HL-60/S4 treated with retinoic acid at 250 ng/mL for 4 days and 3 days (cell line): ENCODE data around the gene AP4S1.
"Not testable (repeated sequence)": the region's sequence is repeated elsewhere in the genome, so short reads cannot be mapped to it uniquely, and the experiment has no call there.

Experiments used
- in situ Hi-C: fragments of 300-500 bp; cut with MboI; formaldehyde crosslinking; loops from 2 replicates; pipeline ENCODE4 v1.7.0; 2022; ENCODE audit warnings: low sequenced_read_pairs

The AP4S1 gene

DNA sequence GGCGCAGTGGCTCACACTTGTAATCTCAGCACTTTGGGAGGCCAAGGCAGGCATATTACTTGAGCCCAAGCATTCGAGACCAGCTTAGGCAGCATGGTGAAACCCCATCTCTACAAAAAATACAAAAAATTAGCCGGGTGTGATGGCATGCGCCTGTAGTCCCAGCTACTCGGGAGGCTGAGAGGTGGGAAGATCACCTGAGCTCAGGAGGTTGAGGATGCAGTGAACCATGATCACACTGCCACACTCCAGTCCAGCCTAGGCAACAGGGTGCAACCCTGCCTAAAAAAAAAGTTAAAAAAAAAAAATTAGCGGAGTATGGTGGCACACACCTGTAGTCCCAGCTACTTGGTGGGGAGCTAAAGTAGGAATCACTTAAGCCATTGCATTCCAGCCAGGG, 21.4 kb upstream of the AP4S1 start:
- in situ Hi-C loops, result not testable (repeated sequence)

DNA sequence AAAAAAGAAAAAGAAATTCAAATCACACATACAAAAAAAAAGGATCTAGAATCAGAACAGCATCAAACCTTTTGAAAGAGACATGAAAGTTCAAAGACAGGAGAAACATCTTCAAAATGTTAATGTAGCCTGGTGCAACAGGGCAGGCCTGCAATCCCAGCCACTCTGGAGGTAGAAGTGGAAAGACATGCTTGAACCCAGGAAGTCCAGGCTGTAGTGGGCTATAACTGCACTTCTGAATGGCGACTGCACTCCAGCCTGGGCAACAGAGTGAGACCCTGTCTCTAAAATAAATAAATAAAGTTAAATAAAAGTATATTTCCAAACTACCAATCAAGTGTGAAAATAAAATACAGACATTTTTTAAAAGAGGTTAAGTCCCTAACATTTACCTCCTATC, 18.7 kb upstream of the AP4S1 start:
- in situ Hi-C loops, result no loop called here

DNA sequence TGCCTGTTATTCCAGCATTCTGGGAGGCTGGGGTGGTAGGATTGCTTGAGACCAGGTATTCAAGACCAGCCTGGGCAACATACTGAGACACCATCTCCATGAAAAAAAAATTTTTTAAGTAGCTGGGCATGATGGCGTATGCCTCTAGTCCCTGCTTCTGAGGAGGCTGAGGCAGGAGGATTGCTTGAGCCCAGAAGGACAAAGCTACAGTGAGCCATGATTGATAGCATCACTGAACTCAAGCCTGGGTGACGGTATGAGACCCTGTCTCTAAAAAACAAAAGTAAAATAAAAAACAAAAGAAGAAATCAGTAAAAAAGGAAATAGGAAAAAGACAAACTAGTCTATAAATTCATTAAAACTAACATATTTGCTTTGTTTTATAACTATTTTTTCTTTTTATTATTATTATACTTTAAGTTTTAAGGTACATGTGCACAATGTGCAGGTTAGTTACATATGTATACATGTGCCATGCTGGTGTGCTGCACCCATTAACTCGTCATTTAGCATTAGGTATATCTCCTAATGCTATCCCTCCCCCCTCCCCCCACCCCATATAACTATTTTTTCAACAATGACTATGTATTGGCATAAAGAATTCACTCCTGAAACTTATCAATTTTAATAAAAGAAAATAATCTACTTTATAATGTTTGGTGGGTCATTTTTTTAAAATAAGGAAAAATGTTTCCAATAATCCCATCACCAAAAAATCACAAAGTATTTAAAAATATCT, 15.4 kb upstream of the AP4S1 start:
- in situ Hi-C loops, result no loop called here

DNA sequence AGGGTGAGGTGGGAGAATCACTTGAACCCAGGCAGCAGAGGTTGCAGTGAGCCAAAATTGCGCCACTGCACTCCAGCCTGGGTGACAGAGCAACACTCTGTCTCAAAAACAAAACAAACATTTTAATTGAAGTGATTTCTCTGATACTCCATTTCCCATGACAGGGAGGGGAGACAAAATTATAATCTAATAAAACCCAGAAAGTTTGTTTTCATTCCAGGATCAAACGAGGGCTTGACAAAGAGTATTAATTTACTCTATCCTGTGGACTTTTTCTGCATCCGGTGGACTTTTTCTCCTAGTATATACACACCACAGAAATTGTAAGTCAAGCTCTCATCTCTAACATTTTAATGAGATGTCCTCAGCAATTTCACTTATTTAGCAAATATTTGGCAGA, 14.5 kb upstream of the AP4S1 start:
- in situ Hi-C loops, result no loop called here

DNA sequence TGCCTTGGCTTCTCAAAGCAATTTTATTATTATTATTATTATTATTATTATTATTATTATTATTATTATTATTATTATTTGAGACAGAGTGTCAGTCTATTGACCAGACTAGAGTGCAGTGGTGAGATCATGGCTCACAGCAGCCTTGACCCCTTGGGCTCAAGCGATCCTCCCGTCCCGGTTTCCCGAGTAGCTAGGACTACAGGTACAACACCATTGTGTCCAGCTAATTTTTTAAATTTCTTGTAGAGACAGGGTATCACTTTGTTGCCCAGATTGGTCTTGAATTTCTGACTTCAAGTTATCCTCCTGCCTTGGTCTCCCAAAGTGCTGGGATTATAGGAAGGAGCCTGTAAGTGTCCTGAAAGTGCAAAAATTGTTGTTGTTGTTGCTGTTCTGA, 11.6 kb upstream of the AP4S1 start:
- in situ Hi-C loops, result no loop called here

DNA sequence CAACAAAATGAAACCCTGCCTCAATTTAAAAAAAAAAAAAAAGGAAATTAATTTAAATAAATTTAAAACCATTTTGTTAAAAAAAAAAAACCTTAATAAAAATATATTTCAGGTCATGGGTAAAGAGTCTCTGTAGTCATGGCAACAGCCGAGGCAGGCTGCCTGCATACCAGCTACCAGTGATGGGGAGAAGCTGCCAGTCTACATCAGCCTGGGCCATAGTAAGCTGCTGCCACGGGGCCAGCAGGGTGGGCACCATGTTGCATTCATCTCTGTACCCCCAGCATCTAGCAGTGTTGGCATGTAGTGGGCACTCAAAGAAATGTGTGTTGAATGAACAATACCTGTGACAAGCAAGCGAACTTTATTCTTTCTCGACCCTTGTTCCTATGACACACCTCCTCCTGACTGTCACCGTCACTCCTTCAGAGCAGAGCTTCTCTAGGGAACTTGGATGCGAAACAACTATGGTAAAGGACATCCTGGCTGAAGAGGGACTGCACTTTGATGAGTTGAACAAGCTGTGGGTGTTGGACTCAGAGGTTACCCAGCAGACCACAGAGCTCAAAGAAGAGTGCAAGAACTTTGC, 7.3 kb upstream of the AP4S1 start:
- in situ Hi-C loops, result no loop called here

DNA sequence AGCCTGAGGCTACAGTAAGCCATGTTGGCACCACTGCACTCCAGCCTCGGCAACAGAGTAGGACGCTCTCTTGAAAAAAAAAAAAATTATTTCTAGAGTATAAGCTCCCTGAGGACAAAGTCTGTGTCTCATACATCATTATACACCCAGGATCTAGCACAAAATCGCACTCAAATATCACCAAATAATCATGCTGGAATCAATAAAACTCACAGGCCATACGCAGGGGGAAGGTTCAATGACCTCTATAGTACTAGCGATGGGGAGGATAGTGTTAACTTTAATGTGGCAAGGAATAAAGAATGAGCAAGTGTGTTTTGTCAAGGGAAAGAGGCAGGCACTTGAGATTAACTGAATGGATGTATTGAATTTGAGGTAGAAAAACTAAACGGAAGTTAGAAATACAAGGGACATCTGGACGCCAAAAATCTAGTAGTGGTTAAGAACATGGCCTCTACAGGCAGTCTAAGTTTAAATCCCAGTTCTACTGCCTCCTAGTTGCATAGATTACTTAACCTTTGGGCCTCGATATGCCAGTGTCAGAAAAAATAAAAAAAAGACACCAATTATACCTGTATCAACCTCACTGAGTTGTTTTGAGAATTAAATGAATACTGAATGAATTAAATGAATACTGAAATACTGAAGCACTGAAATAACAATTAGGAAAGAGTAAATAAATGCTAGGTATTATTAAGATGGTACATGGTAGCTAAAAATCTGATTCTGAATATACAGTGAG, 4.4 kb upstream of the AP4S1 start:
- in situ Hi-C loops, result no loop called here

DNA sequence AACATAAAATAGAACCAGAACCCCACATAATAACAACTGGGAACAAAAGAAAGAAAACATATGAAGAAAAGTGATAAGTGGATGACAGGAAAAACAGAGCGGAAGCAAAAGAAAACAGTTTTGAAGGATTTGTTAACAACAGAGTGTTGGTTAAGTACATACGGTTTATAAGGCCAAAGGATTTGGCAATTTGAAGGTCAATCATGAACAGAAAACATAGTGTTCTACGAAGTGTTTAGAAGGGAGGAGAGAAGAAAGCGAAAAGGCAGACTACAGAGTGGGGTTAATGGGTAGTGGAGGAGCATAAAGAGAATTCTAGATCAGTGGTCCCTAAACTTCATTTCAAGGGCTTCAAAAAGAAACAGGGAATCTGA, 3.9 kb upstream of the AP4S1 start:
- in situ Hi-C loops, result no loop called here

DNA sequence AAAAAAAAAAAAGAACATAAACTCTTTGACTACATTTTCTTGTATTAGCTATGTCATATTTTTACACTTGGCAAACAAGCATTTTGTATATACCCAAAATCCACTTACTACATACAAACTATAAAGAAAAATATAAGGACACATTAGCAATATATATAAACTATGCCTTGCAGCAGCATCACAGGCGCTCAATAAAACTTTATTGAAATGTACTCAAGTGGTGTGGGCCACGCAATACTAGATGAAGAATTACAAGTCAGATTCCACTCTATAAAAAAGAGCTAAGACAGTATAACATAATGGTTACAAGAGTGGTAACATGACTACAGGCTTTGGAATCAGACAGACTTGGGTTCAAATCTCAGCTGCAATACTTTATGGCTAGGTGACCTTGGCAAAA, 3.1 kb upstream of the AP4S1 start:
- in situ Hi-C loops, result no loop called here

DNA sequence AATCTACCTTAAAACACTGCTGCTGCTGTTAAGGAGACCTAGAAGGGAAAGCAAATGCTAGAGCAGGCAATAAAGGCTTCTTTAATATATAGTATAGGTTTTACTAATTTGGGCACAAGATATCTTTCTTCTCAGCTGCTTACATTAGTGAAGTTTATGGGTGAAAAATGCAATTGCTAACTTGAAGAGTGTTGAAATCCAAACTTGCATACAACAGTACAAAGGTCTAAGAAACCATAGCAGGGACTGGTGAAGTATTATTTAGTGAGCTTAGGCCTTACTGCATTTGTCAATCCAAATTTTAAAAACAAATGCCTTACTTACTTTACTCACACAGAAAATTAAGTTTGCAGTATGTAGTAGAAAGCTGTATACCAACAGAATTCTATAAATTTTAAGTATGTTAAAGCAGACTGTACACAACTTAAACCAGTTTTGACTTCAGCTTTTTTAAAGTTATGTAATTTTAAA, 1.4 kb upstream of the AP4S1 start:
- in situ Hi-C loops, result no loop called here

DNA sequence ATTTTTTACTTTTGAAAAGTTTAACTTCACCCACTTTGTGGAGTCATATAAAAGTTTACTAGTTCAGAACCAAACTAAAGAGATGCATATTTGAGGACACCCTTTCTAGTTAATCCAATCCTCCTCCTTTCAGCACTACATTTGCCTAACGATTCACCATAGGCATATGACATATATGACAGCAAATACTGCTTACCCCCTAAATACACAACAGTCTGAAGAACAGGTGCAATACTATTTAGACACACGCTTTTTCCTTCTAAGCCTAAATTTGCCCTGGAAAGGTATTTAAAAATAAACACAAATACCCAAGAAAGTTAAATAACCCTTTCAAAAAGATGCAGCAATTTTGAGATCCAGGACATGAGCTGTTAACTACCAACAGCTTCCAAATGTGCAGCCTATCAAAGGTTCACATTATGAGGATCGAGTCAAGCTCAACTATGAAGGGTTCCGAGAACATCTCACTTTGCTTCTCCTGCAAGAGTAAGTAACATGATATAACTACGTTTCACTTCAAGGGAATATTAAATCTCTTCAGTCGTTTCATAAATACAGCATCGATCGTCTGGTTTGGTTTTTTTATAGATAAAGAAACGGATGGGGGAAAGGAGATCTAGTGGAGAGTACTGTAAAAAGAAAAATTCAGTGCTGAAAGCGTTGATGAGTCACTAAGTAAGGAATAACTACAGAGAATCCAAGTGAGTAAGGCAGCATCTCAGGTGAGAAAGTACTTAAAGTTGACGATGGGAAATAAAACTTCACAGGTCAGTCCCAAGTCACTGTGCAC, 677 bp upstream of the AP4S1 start:
- in situ Hi-C loops, result no loop called here

DNA sequence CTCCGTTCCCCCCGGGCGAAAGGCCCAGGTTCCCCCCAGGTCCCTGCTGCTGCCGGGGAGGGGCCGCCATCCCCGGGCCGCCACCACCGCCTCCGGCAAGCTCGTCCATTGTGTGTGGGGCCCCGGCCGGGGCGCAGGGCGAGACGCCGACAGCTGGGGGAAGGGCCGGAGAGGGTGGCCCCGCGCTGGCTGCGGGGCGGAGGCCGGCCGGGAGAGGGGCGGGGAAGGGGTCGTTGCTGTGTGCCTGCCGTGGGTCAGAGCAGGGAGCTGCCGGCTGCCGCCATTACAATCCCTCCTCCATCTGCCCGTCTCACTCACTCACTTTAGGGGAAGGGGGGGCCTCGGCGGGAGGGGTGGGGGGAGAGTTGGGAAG, 614 bp downstream of the AP4S1 start, which contains the start of gene STRN3:
STRN3 (minus strand) TSS at position 303 of the 373 bp plus-strand sequence; CDS start at position 109, 194 bp downstream.
- in situ Hi-C loops, result no loop called here

DNA sequence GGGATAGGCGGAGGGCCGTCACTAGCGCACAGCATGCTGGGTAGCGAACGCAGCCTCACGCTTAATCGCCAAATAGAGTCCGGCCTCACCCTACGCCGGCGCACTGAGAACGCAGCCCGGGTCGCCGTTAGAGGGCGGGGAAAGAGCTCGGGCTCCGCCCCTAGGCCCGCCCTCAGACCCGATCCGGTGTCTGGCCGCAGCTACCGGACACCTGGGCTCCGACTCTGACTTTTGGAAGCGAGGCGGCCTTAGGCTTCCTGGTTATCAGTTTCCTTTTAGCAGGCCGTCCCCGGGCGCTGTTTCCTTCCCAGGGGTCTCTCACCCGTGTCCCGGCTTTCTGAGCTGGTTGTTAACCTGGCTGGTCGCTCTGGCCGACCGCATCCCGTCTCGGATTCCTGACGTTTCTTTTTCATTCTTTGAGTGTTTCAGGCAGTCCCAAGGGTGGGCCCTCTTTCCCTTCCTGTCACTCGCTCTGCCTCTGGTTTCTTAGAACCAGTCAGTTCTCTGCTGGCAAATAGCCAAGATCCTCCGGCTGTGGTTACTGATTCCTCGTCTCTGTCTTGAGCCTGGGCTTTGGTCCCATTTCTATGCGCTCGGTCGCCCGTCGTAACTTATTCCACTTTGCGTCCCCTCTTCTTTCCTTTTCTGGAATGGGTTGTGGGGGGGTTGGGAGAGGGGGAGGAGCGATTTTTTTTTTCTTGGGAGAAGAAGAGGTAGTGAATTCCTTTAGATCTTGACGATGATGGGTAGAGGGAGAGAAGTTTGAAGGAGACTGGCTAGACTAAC, 1.2 kb downstream of the AP4S1 start:
- in situ Hi-C loops, result no loop called here

DNA sequence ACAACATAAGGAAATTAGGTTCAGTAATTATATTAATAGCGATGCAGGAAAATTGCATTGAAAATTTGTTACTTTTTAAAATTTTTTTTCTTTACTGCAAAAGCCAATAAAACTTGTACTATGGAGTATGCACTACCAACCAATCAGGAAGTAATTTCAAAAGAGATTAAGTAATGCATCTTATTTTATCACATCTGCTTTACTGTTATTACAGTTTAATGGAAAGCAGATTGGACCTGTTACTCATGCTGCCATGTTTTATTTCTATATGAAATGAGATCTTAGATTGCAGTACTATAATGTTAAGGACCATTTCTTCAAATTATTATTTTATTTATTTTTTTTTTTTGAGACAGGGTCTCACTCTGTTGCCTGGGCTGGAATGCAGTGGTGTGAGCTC, 2.4 kb downstream of the AP4S1 start:
- in situ Hi-C loops, result no loop called here

DNA sequence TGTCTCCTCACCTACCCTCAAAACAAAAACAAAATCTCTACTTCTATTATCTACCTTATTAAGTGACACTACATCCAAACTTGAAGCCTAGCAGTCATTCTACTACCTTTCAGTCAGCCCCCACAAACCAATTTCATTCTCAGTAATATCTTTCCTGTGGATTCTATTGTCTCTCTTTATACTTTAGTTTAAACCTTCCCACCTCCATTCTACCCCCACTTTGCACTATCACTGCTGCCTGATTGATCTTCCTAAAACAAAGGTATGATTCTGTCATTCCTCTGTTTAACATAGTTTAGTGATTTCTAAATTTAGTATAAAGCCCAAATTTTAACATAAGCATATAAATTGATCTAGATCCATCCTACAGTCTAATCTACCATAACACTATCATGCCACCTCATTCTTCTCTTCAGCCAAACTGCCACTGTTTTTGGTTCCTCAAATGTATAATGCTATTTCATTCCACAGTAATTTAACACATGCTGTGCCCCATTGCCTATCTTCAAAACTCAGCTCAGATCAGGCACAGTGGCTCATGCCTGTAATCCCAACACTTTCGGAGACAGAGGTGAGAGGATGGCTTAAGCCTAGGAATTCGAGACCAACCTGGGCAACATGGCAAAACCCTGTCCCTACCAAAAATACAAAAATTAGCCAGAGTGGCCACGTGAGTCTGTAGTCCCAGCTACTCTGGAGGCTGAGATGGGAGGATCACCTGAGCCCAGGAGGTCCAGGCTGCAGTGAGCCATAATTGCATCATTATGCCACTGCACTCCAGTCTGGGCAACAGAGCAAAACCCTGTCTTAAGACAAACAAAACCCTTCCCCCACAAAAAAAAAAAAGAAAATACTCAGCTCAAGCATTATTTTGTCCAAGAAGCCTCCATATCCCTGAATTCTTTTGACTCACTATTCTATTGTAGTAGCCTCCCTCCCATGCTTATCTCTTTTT, 3.8 kb downstream of the AP4S1 start:
- in situ Hi-C loops, result no loop called here

DNA sequence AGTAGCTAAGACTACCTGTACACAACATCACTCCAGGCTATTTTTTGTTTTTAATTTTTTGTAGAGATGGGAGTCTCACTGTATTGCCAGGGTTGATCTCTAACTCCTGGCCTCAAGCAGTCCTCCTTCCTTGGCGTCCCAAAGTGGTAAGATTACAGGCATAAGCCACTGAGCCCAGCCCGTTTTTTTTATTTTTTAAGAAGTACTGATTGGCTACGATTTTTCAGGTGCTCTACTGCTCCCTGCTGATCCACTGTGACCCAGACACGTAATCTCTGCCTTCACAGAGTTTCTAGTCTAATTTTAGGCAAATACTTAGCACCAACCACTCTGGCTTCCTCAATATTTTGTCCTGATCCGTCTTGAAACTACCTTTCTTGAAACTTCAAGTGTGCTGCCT, 5.0 kb downstream of the AP4S1 start:
- in situ Hi-C loops, result no loop called here

DNA sequence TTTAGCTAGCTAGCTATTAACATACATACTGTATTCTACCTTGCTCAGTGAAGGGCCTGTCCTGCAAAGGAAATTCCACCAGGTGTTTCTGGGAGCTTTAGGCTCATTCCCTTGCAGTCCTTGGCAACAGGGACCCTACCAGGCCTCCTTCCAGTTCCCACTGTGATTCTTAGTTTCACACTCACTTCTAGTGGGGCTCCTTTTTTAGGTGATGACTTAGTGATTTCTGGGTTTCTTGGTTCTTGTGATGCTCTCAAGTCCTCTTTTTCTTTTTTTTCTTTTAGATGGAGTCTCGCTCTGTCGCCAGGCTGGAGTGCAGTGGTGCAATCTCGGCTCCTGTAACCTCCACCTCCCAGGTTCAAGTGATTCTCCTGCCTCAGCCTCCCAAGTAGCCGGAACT, 11.1 kb downstream of the AP4S1 start:
- in situ Hi-C loops, result no loop called here

DNA sequence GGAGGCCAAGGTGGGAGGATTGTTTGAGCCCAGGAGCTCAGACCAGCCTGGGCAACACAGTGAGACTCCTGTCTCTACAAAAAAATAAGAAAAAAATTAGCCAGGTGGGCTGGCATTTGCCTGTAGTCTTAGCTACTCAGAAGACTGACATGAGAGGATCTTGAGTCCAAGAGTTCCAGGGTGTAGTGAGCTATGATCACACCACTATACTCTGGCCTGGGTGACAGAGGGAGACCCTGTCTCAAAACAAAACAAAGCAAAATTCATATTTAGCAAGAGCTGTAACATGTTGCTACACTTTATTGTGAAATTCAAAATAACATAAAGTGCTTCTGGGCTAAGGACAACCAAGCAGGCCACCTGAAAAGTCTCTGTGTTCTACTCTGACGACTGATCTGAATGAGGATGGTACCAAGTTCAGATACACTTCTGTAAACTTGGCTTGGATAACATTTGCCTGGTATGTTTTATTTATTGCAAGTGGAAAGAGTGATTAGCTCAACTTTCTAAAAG, 12.3 kb downstream of the AP4S1 start:
- in situ Hi-C loops, result no loop called here

DNA sequence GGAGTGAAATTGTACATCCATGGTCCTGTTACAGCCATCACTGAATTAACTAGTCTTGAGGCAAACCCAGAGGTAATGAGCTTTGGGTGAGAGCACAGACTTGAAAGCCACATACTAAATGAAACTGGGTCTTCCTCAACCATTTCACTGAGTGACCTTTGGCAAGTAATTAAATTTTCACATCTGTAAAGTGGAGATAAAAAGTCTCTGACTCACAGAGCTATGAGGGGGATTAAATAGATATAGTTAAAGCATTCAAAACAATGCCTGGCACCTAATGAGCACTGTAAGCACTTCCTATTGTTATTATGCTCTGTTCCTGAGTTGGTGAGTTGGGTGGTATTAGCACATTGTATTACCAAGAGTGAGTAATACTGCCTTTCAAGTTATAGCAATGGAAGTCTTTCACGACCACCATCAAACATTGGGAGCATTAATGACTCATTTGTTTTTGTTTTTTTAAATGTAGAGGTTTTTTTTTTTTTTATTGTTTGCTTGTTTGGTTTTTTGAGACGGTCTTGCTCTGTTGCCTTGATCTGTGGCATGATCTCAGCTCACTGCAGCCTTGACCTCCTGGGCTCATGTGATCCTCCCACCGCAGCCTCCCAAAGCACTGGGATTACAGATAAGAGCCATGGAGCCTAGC, 13.2 kb downstream of the AP4S1 start:
- in situ Hi-C loops, result no loop called here
